Stimulated activated CD4-positive, alpha-beta T cell treated with anti-CD3 and anti-CD28 coated beads, Interleukin-1b, Interleukin-23, amount 100 ng/mL, for 24 hours (primary cell): Measurements from ENCODE around the gene OR6S1.
A peak's percentile ranks its signal among the peaks of the same experiment; 100 is the strongest.
"Not testable (repeated sequence)": the region's sequence is repeated elsewhere in the genome, so short reads cannot be mapped to it uniquely, and the experiment has no call there.

Experiments
- DNase-seq, 4 experiments: peaks; one replicate each; pipeline ENCODE4 v3.0.0-alpha.2; 2020; ENCODE audit warnings: low read depth in 4 of 4, low spot score in 1 of 4

OR6S1 gene

GRCh38 chr14:20671597-20672283 lies 30.2 kb upstream of the OR6S1 start:
- no peak for DNase-seq

- no peak for DNase-seq
These were observed 27.5 kb upstream of the OR6S1 start for GRCh38 chr14:20668969-20669368.

DNA sequence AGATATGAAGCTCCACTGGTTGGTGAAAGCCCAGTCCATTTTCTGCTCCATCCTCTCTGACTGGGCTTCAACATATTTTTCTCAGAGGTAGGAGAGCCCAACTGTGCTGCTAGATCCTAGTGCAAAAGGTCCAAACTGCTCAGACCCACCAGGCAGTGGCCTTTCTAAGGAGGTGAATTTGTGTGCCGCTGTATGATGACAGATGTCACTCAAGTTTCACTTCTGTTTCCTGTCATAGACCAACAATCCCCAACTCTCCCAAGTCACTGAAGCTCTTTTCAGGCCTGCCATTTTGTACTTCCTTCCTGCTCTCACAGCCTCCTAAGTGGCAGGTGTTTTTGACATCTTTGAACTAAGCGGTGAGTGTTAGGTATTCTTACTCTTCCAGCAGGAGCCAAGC lies 26.5 kb upstream of the OR6S1 start:
- DNase-seq: no peak

- DNase-seq: not testable (repeated sequence)
These were observed 25.0 kb upstream of the OR6S1 start for GRCh38 chr14:20666400-20666961.

- peak; percentile 52 to 81 (median 68) for DNase-seq
These were observed 21.7 kb upstream of the OR6S1 start for GRCh38 chr14:20662968-20663732.

GRCh38 chr14:20661197-20661596 lies 19.7 kb upstream of the OR6S1 start:
- no peak for DNase-seq

GRCh38 chr14:20659813-20660395 lies 18.4 kb upstream of the OR6S1 start:
- no peak for DNase-seq

DNA sequence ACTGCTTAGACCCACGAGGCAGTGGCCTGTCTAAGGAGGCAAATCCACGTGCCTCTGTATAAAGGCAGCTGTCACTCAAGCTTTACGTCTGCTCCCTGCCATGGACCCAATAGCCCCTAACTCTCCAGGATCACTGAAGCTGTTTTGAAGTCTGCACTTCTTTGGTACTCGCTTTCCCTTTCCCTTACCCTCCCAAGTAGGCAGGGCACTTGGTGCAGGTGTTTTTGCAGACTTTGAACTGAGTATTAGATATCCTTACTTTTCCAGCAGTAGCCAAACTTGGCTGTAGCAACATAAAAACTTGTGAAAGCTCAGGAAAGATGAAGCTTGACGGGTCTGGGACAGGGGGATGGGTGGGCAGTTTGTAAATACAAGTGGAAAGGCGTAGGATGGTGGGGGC lies 17.8 kb upstream of the OR6S1 start:
- DNase-seq: no peak

GRCh38 chr14:20658246-20658645 lies 16.8 kb upstream of the OR6S1 start:
- no peak for DNase-seq

- no peak for DNase-seq
These were observed 16.0 kb upstream of the OR6S1 start for GRCh38 chr14:20657216-20658211.

GRCh38 chr14:20656274-20656673 lies 14.8 kb upstream of the OR6S1 start:
- no peak for DNase-seq

- no peak for DNase-seq
These were observed 14.4 kb upstream of the OR6S1 start for GRCh38 chr14:20655851-20656250.

DNA sequence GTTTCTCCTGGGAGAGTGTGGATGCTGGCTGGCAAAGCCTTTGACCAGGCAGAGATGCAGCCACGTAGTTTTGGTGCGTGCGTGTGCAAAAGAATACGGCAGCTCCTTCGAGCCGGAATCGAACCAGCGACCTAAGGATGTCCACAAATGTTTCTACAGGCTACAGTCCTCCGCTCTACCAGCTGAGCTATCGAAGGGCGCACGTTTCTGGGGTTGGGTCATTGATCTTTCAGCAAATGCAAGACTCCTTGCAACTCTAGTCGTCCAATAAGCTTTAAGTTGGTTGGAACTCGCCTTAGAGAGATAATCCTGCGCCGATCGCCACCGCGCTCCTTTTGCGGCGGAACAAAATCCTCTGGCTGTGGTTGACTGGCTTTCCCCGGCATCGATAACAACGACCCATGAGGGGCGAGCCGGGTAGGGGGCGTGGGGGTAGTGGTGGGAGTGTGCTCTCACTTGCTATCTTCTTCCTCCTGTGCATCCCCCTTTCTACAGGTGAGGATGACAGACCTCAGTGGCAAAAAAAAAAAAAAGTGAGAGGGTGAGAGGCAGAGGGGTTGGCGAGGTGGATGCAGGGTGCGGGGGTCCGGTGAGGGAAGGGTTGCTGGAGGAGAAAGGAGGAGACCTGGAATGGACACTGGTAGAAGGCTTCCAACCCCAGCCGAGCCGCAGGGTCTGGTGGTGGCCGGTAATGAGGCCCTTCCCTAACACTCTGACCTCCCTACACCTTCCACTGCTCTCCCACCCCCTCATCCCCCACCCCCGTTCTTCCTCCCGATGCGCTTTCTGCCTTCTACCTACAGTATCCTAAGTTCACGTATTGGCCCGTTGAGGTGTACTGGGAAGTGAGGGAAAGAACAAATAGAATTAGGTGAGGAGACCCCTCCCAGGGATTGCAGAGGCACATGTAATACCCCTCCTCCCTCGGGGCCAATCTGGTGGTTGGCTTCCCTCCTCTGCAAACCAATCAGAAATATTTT lies 11.8 kb upstream of the OR6S1 start:
- peak in 3 of 4 experiments; percentile 46 to 58 (median 57) for DNase-seq

DNA sequence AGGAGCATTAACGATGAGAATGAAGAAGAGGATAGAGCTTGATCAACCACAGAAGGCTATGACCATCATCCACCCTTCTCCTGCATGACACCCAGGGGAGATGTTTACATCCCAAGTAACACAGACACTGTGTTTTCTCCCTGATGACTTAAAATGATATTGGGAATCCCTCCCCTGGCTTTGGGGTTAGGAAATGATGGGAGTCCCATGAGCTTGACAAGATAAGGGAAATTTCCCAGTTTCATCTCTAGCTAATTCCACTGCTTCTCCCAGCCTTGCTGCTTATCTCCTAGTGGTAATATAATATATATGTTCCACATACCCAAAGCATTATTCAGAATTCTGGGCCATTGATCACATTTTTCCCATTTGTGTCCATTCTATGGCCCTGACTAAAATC lies 4.0 kb upstream of the OR6S1 start:
- no peak for DNase-seq

GRCh38 chr14:20644520-20644919 lies 3.0 kb upstream of the OR6S1 start:
- DNase-seq: no peak

GRCh38 chr14:20642755-20643154 lies 1.3 kb upstream of the OR6S1 start:
- not testable (repeated sequence) for DNase-seq

- DNase-seq: no peak
These were observed 691 bp upstream of the OR6S1 start for GRCh38 chr14:20642182-20642581.

- DNase-seq: peak in 2 of 4 experiments; percentile 53 to 59
These were observed 8.4 kb downstream of the OR6S1 start for GRCh38 chr14:20632831-20633691.

DNA sequence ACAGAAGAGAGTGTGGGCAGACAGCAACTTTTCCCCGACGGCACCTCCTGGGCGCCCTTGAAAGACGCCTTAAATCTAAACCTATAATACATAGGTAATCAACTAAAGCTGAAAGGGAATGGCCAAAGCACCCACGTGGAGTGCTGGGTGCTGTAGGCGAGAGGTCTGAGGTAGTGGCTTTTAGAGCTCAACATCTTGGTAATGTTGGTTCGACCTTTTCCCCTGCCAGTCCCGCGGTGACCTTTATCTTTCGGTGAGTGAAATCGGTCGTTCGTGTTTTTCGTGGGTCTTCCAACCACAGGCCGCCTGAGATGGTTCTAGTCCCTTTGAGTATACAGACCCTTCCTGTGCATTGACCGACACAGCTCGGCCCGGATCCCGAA lies 9.1 kb downstream of the OR6S1 start:
- no peak for DNase-seq
